Measurements from ENCODE around the gene NCKAP5. TPM values are rescaled to one million over a fixed set of nuclear protein-coding genes. Genes with fewer than 3 reads are reported as not detected.

The NCKAP5 gene
- total and polyA plus RNA-seq, 2 donors (not counting 1 experiment from before 2014, with no cell fraction given), result not detected

DNA sequence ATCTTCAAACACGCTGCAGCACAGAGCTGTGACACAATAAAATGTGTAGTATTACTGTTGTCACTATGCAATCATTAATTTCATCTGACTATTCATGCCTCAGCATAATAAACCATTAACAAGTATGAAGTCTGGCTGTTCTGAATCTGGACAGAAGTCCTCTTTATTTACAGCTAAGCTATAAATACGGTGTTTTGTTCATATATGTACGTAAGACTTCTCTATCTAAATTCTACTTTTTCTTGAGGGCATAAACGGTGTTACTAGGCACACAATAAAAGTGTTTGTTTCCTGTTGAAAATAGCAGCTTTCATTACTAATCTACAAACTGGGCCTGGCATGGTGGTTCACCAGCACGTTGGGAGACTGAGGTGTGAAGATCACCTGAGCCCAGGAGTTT lies 443.8 kb downstream of the NCKAP5 start:
- H3K27me3 ChIP-seq (replicated peaks in 1 of 4; ENCODE audit: control extremely low read depth in 1 of 4, control insufficient read depth in 3 of 4, insufficient read depth in 4 of 4, low read length in 3 of 4), result no peaks in the 10 kb centered on the region
- no peak overlapping the region for H3K4me3 ChIP-seq (ENCODE audit: control extremely low read depth in 1 of 5, extremely low read depth in 1 of 5, insufficient read depth in 1 of 5, low read depth in 2 of 5, low read length in 4 of 5)
- H4K20me1 ChIP-seq (ENCODE audit: control insufficient read depth, insufficient read depth, low read length, poor library complexity, severe bottlenecking), result no peaks in the 10 kb centered on the region
- H3K79me2 ChIP-seq (ENCODE audit: control insufficient read depth, insufficient read depth, low read length), result no peaks in the 10 kb centered on the region
- Mint-ChIP-seq H3K4me1 (no peaks in the 10 kb centered on the region), H3K27ac (no peak overlapping the region), H3K9me3 (ENCODE audit: insufficient read depth) (no peaks in the 10 kb centered on the region), H3K27me3 (no peaks in the 10 kb centered on the region), H3K4me3 (no peak overlapping the region)
- H3K9me3 ChIP-seq (ENCODE audit: control extremely low read depth in 1 of 3, control insufficient read depth in 2 of 3, insufficient read depth in 1 of 3, low read length in 2 of 3), result peaks cover 0 to 3% (median 0%) of the 10 kb centered on the region in 3 donors
- no peaks in the 10 kb centered on the region for H3K36me3 ChIP-seq (replicated peaks in 1 of 2; ENCODE audit: control extremely low read depth in 1 of 2, control insufficient read depth in 1 of 2, extremely low read depth in 1 of 2, insufficient read depth in 2 of 2, low read length in 1 of 2)
- POLR2A ChIA-PET, result no interaction called here
- no peaks in the 10 kb centered on the region for H3K4me1 ChIP-seq (ENCODE audit: control insufficient read depth in 2 of 2, insufficient read depth in 2 of 2, low read length in 2 of 2)
- intact Hi-C loops (cut with micrococcal nuclease), result no loop called here
- H2AFZ ChIP-seq (ENCODE audit: insufficient read depth, low read depth, low read length, poor library complexity, severe bottlenecking), result no peak overlapping the region
- no peak for TF ChIP-seq EZH2 (IDR thresholded peaks at IDR 0.05; ENCODE audit: borderline replicate concordance, insufficient read depth, low read depth, low read length, poor library complexity, severe bottlenecking)
- TF ChIP-seq, protein P1, sequence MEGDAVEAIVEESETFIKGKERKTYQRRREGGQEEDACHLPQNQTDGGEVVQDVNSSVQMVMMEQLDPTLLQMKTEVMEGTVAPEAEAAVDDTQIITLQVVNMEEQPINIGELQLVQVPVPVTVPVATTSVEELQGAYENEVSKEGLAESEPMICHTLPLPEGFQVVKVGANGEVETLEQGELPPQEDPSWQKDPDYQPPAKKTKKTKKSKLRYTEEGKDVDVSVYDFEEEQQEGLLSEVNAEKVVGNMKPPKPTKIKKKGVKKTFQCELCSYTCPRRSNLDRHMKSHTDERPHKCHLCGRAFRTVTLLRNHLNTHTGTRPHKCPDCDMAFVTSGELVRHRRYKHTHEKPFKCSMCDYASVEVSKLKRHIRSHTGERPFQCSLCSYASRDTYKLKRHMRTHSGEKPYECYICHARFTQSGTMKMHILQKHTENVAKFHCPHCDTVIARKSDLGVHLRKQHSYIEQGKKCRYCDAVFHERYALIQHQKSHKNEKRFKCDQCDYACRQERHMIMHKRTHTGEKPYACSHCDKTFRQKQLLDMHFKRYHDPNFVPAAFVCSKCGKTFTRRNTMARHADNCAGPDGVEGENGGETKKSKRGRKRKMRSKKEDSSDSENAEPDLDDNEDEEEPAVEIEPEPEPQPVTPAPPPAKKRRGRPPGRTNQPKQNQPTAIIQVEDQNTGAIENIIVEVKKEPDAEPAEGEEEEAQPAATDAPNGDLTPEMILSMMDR (IDR thresholded peaks at IDR 0.05), result no peak
- no CpG with 5 or more reads among the region's 5 CpGs for WGBS (ENCODE audit: insufficient coverage)
- no peak overlapping the region for H3K9ac ChIP-seq (ENCODE audit: low read length)
- ATAC-seq (ENCODE audit: low read depth) (no peak), DNase-seq (no peak)
- no peak overlapping the region for H3K27ac ChIP-seq (ENCODE audit: low read length in 2 of 2)
- no peak overlapping the region for H3K4me2 ChIP-seq (replicated peaks; ENCODE audit: low read depth, low read length, poor library complexity, severe bottlenecking)
- CTCF ChIA-PET, result no interaction called here

DNA sequence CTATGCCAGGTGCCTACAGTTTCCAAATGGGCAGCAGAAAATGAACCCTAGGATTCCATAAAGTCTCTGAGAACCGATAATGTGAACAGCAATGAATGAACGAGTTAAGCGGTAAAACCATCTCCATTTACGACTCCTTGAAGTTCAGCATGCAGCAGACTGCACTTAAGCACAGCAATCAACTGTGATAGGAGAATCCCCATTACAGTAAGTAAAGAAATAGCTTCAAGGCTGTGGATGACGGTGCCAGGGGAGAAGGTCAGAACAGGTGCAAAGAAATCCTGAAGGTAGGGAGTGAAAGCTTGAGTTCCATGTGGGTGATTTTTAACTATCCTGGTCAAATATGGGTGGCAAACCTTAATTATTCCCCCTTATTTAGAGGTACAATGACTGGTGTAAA lies 444.4 kb downstream of the NCKAP5 start:
- H3K4me1 Mint-ChIP-seq, result no peaks in the 10 kb centered on the region
- H3K9me3 Mint-ChIP-seq (ENCODE audit: insufficient read depth), result no peaks in the 10 kb centered on the region
- TF ChIP-seq, protein P1 (IDR thresholded peaks at IDR 0.05), result no peak
- TF ChIP-seq EZH2 (IDR thresholded peaks at IDR 0.05; ENCODE audit: borderline replicate concordance, insufficient read depth, low read depth, low read length, poor library complexity, severe bottlenecking), result no peak
- no peak for ATAC-seq (ENCODE audit: low read depth)
- intact Hi-C loops (cut with micrococcal nuclease), result no loop called here
- Histone ChIP-seq H3K27me3 (replicated peaks in 1 of 4; ENCODE audit: control extremely low read depth in 1 of 4, control insufficient read depth in 3 of 4, insufficient read depth in 4 of 4, low read length in 3 of 4) (no peaks in the 10 kb centered on the region), H3K36me3 (replicated peaks in 1 of 2; ENCODE audit: control extremely low read depth in 1 of 2, control insufficient read depth in 1 of 2, extremely low read depth in 1 of 2, insufficient read depth in 2 of 2, low read length in 1 of 2) (no peaks in the 10 kb centered on the region), H3K27ac (ENCODE audit: low read length in 2 of 2) (no peak overlapping the region), H4K20me1 (ENCODE audit: control insufficient read depth, insufficient read depth, low read length, poor library complexity, severe bottlenecking) (no peaks in the 10 kb centered on the region), H3K9ac (ENCODE audit: low read length) (no peak overlapping the region), H3K4me2 (replicated peaks; ENCODE audit: low read depth, low read length, poor library complexity, severe bottlenecking) (no peak overlapping the region), H3K79me2 (ENCODE audit: control insufficient read depth, insufficient read depth, low read length) (no peaks in the 10 kb centered on the region), H3K4me1 (ENCODE audit: control insufficient read depth in 2 of 2, insufficient read depth in 2 of 2, low read length in 2 of 2) (no peaks in the 10 kb centered on the region), H3K9me3 (ENCODE audit: control extremely low read depth in 1 of 3, control insufficient read depth in 2 of 3, insufficient read depth in 1 of 3, low read length in 2 of 3) (peaks cover 0 to 3% (median 0%) of the 10 kb centered on the region in 3 donors), H3K4me3 (ENCODE audit: control extremely low read depth in 1 of 5, extremely low read depth in 1 of 5, insufficient read depth in 1 of 5, low read depth in 2 of 5, low read length in 4 of 5) (no peak overlapping the region), H2AFZ (ENCODE audit: insufficient read depth, low read depth, low read length, poor library complexity, severe bottlenecking) (no peak overlapping the region)
- POLR2A ChIA-PET, result no interaction called here
- H3K27me3 Mint-ChIP-seq, result no peaks in the 10 kb centered on the region
- CTCF ChIA-PET, result no interaction called here
- no peak overlapping the region for H3K4me3 Mint-ChIP-seq
- 91% methylated on average over 4 of the region's 5 CpGs for WGBS (ENCODE audit: insufficient coverage)
- no peak for DNase-seq
- no peak overlapping the region for H3K27ac Mint-ChIP-seq
